HG02798 (cell line): ENCODE measurements around the gene HRG.

ENCODE experiments used
- ATAC-seq: cut with Tn5 transposase; IDR thresholded peaks from one replicate; pipeline ENCODE4 v1.9.1; 2021; ENCODE audit warnings: mild to moderate bottlenecking; ENCODE audit not compliant: unreplicated experiment, poor library complexity

Gene HRG

GRCh38 chr3:186719945-186720739 is 54.3 kb downstream of the HRG start:
- ATAC-seq: no peak

- ATAC-seq: no peak
These were observed 56.6 kb downstream of the HRG start for GRCh38 chr3:186722457-186722856.

- no peak for ATAC-seq
These were observed 59.1 kb downstream of the HRG start for GRCh38 chr3:186724911-186725310.
